Panc1 (cell line): ENCODE measurements around the gene ECD. TPM values are rescaled to one million over a fixed set of nuclear protein-coding genes. Genes with fewer than 3 reads are reported as not detected.

ENCODE experiments used
- ATAC-seq: fragments of 200-7000 bp; cut with Tn5 transposase; 2 replicates; pipeline ENCODE4 v1.9.1; 2020; ENCODE audit warnings: mild to moderate bottlenecking, moderate library complexity
- BruUV-seq: library from RNA; stranded (reverse); fragments of 400-500 nt; replicated peaks from 2 replicates; lab custom pipeline; 2021; lab: Mats Ljungman, UMichigan
- CTCF ChIA-PET: fragments of 300-600 bp; sonication (Branson Sonifier 250); formaldehyde crosslinking; loops from one replicate; lab custom pipeline; 2022; ENCODE audit warnings: antibody characterized with exemption; lab: Charles Lee
- POLR2A ChIA-PET: fragments of 300-600 bp; sonication (Branson Sonifier 250); formaldehyde crosslinking; loops from one replicate; lab custom pipeline; 2022; ENCODE audit warnings: antibody characterized with exemption; lab: Charles Lee
- DNase-seq: peaks from one replicate; pipeline ENCODE4 v3.0.0-alpha.2; 2010; ENCODE audit warnings: low read depth, low spot score
- H3K27ac ChIP-seq: 2 replicates; pipeline ENCODE4 v1.5.1; 2011; ENCODE audit warnings: mild to moderate bottlenecking, low read length, inconsistent platforms
- H3K27me3 ChIP-seq: fragments of 200-500 bp; sonication (Bioruptor generic); 2 replicates; pipeline ENCODE4 v1.6.0; 2014; ENCODE audit warnings: low read length, inconsistent platforms; ENCODE audit not compliant: control insufficient read depth, insufficient read depth
- H3K36me3 ChIP-seq: fragments of 200-500 bp; sonication (Bioruptor generic); 2 replicates; pipeline ENCODE4 v1.5.1; 2014; ENCODE audit warnings: inconsistent platforms, mild to moderate bottlenecking, low read length, moderate library complexity; ENCODE audit not compliant: control insufficient read depth, insufficient read depth
- H3K4me1 ChIP-seq: 2 replicates; pipeline ENCODE4 v1.5.1; 2011; ENCODE audit warnings: inconsistent platforms, mild to moderate bottlenecking, low read length, moderate library complexity; ENCODE audit not compliant: control insufficient read depth, insufficient read depth
- H3K4me3 ChIP-seq, 2 experiments: 2 replicates each; pipeline ENCODE4 v1.5.1; 2011 to 2012; ENCODE audit warnings: low read depth in 2 of 2, low read length in 2 of 2, mild to moderate bottlenecking in 2 of 2, inconsistent platforms in 1 of 2, moderate library complexity in 1 of 2
- H3K9me3 ChIP-seq: fragments of 200-500 bp; sonication (Bioruptor generic); 2 replicates; pipeline ENCODE4 v1.5.1; 2014; ENCODE audit warnings: low read depth, mild to moderate bottlenecking, inconsistent platforms, low read length, moderate library complexity; ENCODE audit not compliant: control insufficient read depth, insufficient read depth
- POLR2AphosphoS5 ChIP-seq: IDR thresholded peaks from 2 replicates; pipeline ENCODE4 v1.6.1; 2012; ENCODE audit warnings: mild to moderate bottlenecking, low read depth, low read length, moderate library complexity
- SIN3A ChIP-seq: IDR thresholded peaks from 2 replicates; pipeline ENCODE4 v1.6.1; 2012; ENCODE audit warnings: low read depth, mild to moderate bottlenecking, low read length, moderate library complexity, borderline replicate concordance; ENCODE audit not compliant: insufficient read depth
- TCF7L2 ChIP-seq: IDR thresholded peaks from 2 replicates; pipeline ENCODE4 v1.6.1; 2011; ENCODE audit warnings: mild to moderate bottlenecking, low read depth, low read length, inconsistent platforms
- in situ Hi-C: cut with HindIII; loops from 2 replicates; pipeline ENCODE4 v1.10.0; 2016; ENCODE audit warnings: low sequenced_read_pairs, low pct_unique_long_range_greater_than_20kb
- intact Hi-C: fragments of 100-400 bp; cut with micrococcal nuclease; formaldehyde crosslinking; loops from one replicate; pipeline ENCODE4 v1.10.0; 2022; ENCODE audit not compliant: unreplicated experiment
- total RNA-seq: library from RNA; stranded (reverse); gene quantifications from one replicate; pipeline ENCODE4 v1.2.1, GENCODE V29; 2021; ENCODE audit not compliant: unreplicated experiment
- TF ChIP-seq, protein P1 (sequence below), 2 experiments: IDR thresholded peaks; 2 replicates each; pipeline ENCODE4 v1.6.1; 2011 to 2012; ENCODE audit warnings: low read depth in 2 of 2, control low read depth in 1 of 2, low read length in 1 of 2, mild to moderate bottlenecking in 1 of 2, moderate library complexity in 1 of 2; ENCODE audit not compliant: insufficient read depth in 1 of 2
- TF ChIP-seq, protein P2 (sequence below): fragments of 450-650 bp; IDR thresholded peaks from 2 replicates; pipeline ENCODE4 v1.5.1; 2017; ENCODE audit warnings: mild to moderate bottlenecking

ECD gene
- total RNA-seq, 1 experiment from 2014 or later, result 53.9 TPM

DNA sequence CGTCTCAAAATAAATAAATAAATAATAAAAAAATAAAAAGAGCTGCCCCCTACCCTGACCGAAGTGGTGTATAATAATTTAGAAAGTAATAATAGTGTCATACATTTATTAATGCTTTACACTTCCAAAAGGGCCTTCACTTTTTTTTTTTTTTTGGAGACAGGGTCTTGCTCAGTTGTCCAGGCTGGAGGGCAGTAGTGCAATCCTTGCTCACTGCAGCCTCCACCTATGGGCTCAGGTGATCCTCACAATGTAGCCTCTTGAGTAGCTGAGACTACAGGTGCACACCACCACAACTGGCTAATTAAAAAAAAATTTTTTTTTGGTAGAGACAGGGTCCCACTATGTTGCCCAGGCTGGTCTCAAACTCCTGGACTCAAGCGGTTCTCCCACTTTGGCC lies 1.5 kb upstream of the ECD start:
- TF ChIP-seq, protein P1, sequence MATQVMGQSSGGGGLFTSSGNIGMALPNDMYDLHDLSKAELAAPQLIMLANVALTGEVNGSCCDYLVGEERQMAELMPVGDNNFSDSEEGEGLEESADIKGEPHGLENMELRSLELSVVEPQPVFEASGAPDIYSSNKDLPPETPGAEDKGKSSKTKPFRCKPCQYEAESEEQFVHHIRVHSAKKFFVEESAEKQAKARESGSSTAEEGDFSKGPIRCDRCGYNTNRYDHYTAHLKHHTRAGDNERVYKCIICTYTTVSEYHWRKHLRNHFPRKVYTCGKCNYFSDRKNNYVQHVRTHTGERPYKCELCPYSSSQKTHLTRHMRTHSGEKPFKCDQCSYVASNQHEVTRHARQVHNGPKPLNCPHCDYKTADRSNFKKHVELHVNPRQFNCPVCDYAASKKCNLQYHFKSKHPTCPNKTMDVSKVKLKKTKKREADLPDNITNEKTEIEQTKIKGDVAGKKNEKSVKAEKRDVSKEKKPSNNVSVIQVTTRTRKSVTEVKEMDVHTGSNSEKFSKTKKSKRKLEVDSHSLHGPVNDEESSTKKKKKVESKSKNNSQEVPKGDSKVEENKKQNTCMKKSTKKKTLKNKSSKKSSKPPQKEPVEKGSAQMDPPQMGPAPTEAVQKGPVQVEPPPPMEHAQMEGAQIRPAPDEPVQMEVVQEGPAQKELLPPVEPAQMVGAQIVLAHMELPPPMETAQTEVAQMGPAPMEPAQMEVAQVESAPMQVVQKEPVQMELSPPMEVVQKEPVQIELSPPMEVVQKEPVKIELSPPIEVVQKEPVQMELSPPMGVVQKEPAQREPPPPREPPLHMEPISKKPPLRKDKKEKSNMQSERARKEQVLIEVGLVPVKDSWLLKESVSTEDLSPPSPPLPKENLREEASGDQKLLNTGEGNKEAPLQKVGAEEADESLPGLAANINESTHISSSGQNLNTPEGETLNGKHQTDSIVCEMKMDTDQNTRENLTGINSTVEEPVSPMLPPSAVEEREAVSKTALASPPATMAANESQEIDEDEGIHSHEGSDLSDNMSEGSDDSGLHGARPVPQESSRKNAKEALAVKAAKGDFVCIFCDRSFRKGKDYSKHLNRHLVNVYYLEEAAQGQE (IDR thresholded peaks at IDR 0.05; ENCODE audit: insufficient read depth in 1 of 2, low read depth in 2 of 2, low read length in 1 of 2), result no peak
- TF ChIP-seq TCF7L2, result no peak
- TF ChIP-seq SIN3A, result no peak
- TF ChIP-seq, protein P2, sequence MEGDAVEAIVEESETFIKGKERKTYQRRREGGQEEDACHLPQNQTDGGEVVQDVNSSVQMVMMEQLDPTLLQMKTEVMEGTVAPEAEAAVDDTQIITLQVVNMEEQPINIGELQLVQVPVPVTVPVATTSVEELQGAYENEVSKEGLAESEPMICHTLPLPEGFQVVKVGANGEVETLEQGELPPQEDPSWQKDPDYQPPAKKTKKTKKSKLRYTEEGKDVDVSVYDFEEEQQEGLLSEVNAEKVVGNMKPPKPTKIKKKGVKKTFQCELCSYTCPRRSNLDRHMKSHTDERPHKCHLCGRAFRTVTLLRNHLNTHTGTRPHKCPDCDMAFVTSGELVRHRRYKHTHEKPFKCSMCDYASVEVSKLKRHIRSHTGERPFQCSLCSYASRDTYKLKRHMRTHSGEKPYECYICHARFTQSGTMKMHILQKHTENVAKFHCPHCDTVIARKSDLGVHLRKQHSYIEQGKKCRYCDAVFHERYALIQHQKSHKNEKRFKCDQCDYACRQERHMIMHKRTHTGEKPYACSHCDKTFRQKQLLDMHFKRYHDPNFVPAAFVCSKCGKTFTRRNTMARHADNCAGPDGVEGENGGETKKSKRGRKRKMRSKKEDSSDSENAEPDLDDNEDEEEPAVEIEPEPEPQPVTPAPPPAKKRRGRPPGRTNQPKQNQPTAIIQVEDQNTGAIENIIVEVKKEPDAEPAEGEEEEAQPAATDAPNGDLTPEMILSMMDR, result no peak
- no peak for TF ChIP-seq POLR2AphosphoS5
- H3K4me1 ChIP-seq, result no peaks in the 10 kb centered on the region
- H3K27ac ChIP-seq, result no peak overlapping the region
- peaks cover 4% of the 10 kb centered on the region; the same call in 1 of the 2 replicates for H3K36me3 ChIP-seq
- no TSS peak for BruUV-seq
- no peak overlapping the region for H3K4me3 ChIP-seq
- in situ Hi-C loops (no loop called here), intact Hi-C loops (no loop called here)
- H3K9me3 ChIP-seq, result no peaks in the 10 kb centered on the region
- POLR2A ChIA-PET, result interaction anchor here (0.6 to 0.7 kb wide), 3 partner anchors 12 to 1073 kb away, joined by 3 to 9 read pairs (median 3); no protein-coding TSS in a partner anchor
- DNase-seq (no peak), ATAC-seq (no peak)
- CTCF ChIA-PET, result no interaction called here
- H3K27me3 ChIP-seq, result no peaks in the 10 kb centered on the region

DNA sequence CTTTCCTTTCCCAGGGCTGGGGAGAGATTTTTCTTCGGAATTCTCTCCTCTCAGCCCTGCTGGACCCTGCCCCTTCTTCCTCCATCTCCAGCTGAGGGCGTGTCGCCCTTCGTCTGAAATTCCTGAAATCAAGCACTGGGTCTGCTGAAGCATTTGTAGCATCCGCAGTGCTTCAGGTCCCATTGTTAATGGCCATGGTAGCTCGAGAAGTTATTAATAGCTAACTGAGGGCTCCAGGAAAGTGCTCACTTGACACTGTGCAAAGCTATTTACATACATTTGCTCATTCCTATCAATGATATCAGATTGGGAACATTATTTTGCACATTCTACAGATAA lies 626 bp upstream of the ECD start:
- no peaks in the 10 kb centered on the region for H3K4me1 ChIP-seq
- ChIA-PET CTCF (interaction anchor here (0.7 kb wide), 1 partner anchor 580 kb away, joined by 3 read pairs; no protein-coding TSS in a partner anchor), POLR2A (interaction anchor here (0.5 to 1.0 kb wide), 3 partner anchors 70 to 831 kb away, joined by 3 to 7 read pairs (median 3); no protein-coding TSS in a partner anchor)
- ATAC-seq, result no peak
- BruUV-seq, result TSS peak; percentile 69
- in situ Hi-C loops (no loop called here), intact Hi-C loops (no loop called here)
- H3K27ac ChIP-seq, result peak overlapping the region; percentile 93
- no peaks in the 10 kb centered on the region for H3K27me3 ChIP-seq
- H3K9me3 ChIP-seq, result no peaks in the 10 kb centered on the region
- DNase-seq, result peak; percentile 10
- no peak for TF ChIP-seq POLR2AphosphoS5
- TF ChIP-seq, protein P1 (IDR thresholded peaks at IDR 0.05; ENCODE audit: insufficient read depth in 1 of 2, low read depth in 2 of 2, low read length in 1 of 2), result no peak
- TF ChIP-seq, protein P2, result no peak
- TF ChIP-seq SIN3A, result no peak
- no peak for TF ChIP-seq TCF7L2
- peaks cover 4% of the 10 kb centered on the region for H3K36me3 ChIP-seq
- peak overlapping the region; percentile 74 to 77 for H3K4me3 ChIP-seq
